Testis (tissue), 3 donors: Measurements from ENCODE around the gene APOBEC3H. TPM values are rescaled to one million over a fixed set of nuclear protein-coding genes. Genes with fewer than 3 reads are reported as not detected.

ENCODE experiments used
- DNase-seq: peaks from one replicate; pipeline ENCODE4 v3.0.0-alpha.2; 2019
- H3K27ac ChIP-seq, 2 donors: fragments of 200-600 bp; sonication (generic); one replicate each; pipeline ENCODE4 v1.5.1; 2019
- H3K27me3 ChIP-seq: fragments of 200-600 bp; sonication (generic); one replicate; pipeline ENCODE4 v1.5.1; 2019
- H3K36me3 ChIP-seq: fragments of 200-600 bp; sonication (generic); one replicate; pipeline ENCODE4 v1.5.1; 2017; ENCODE audit warnings: low read depth; ENCODE audit errors: missing control alignments
- H3K4me1 ChIP-seq: fragments of 200-600 bp; sonication (generic); one replicate; pipeline ENCODE4 v1.5.1; 2019
- H3K4me3 ChIP-seq, 2 donors: fragments of 200-600 bp; sonication (generic); one replicate each; pipeline ENCODE4 v1.5.1; 2017 to 2019
- H3K9me3 ChIP-seq: fragments of 200-600 bp; sonication (generic); one replicate; pipeline ENCODE4 v1.5.1; 2017
- POLR2A ChIP-seq: fragments of 450-650 bp; IDR thresholded peaks from one replicate; pipeline ENCODE4 v1.6.1; 2017; ENCODE audit warnings: antibody characterized with exemption, mild to moderate bottlenecking, moderate library complexity
- WGBS, 2 donors: methylation state at CpG; one replicate each; pipeline ENCODE4 v1.1.5; 2018; 5-methylcytosine and 5-hydroxymethylcytosine counted together
- intact Hi-C: fragments of 100-400 bp; cut with DNase I; formaldehyde crosslinking; loops from one replicate; pipeline ENCODE4 v1.15.1; 2023; ENCODE audit warnings: low total_unique reads
- polyA plus RNA-seq: library from polyadenylated mRNA; stranded (reverse); fragments of 350-450 nt; fragmentation: Illumina TruSeq; extraction: RNeasy Lipid Tissue Mini Kit (QIAGEN cat#74804); gene quantifications from one replicate; pipeline ENCODE4 v1.2.3, GENCODE V29; 2014; ENCODE audit warnings: low read depth, low replicate concordance; ENCODE audit not compliant: insufficient read depth
- total RNA-seq, 2 donors: library from RNA; depleted of rRNA; stranded (reverse); fragments of >200 nt; gene quantifications; one replicate each; pipeline ENCODE4 v1.2.3, GENCODE V29; 2016
- TF ChIP-seq, protein P1 (sequence below), 3 experiments: fragments of 450-650 bp in 2 of 3; fragments of 200-600 bp in 1 of 3; sonication (generic) in 1 of 3; IDR thresholded peaks; one replicate each; pipeline ENCODE4 v1.5.1; 2016 to 2019; ENCODE audit warnings: antibody characterized with exemption in 3 of 3, mild to moderate bottlenecking in 2 of 3, moderate library complexity in 1 of 3

Gene APOBEC3H
- total and polyA plus RNA-seq, 3 donors from 2014 or later, result 3.5 to 5.2 (median 3.6) TPM

- H3K27ac ChIP-seq, result no peak overlapping the region
- no peaks in the 10 kb centered on the region for H3K9me3 ChIP-seq
- no peaks in the 10 kb centered on the region for H3K36me3 ChIP-seq
- no peaks in the 10 kb centered on the region for H3K27me3 ChIP-seq
- WGBS, 2 donors, result 80 to 90% methylated on average over 9 to 10 of the region's 14 CpGs
- H3K4me3 ChIP-seq, result no peak overlapping the region
- intact Hi-C loops, result no loop called here
- no peak for DNase-seq
- TF ChIP-seq POLR2A, result no peak
- TF ChIP-seq, protein P1, sequence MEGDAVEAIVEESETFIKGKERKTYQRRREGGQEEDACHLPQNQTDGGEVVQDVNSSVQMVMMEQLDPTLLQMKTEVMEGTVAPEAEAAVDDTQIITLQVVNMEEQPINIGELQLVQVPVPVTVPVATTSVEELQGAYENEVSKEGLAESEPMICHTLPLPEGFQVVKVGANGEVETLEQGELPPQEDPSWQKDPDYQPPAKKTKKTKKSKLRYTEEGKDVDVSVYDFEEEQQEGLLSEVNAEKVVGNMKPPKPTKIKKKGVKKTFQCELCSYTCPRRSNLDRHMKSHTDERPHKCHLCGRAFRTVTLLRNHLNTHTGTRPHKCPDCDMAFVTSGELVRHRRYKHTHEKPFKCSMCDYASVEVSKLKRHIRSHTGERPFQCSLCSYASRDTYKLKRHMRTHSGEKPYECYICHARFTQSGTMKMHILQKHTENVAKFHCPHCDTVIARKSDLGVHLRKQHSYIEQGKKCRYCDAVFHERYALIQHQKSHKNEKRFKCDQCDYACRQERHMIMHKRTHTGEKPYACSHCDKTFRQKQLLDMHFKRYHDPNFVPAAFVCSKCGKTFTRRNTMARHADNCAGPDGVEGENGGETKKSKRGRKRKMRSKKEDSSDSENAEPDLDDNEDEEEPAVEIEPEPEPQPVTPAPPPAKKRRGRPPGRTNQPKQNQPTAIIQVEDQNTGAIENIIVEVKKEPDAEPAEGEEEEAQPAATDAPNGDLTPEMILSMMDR (IDR thresholded peaks at IDR 0.05), result no peak
- H3K4me1 ChIP-seq, result peaks cover 15% of the 10 kb centered on the region
These were observed 13.6 kb upstream of the APOBEC3H start for GRCh38 chr22:39083212-39084165.

DNA sequence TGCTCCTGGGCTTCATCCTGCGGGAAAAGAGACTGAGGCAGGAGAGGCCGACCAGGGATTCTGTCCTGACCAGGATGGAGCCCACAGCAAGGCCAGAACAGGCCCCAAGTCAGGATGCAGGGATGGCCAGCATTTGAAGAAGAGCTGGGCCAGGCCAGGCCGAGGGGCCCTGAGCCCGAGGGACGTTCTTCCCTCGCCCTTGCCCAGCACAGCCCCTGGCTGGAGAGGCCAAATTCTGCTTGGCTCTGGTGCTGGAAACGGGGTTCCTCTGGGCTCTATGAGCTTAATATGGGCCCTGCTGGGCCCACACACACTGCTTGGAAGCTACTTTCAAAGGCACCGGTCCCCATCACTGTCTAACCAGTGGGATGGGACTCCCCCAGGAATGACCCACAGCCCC lies 12.4 kb upstream of the APOBEC3H start:
- H3K27me3 ChIP-seq, result no peaks in the 10 kb centered on the region
- 94 to 100% methylated on average over 6 to 8 of the region's 8 CpGs for WGBS, 2 donors
- no peaks in the 10 kb centered on the region for H3K9me3 ChIP-seq
- TF ChIP-seq POLR2A, result no peak
- TF ChIP-seq, protein P1 (IDR thresholded peaks at IDR 0.05), result no peak
- peaks cover 13% of the 10 kb centered on the region for H3K4me1 ChIP-seq
- no peak overlapping the region for H3K27ac ChIP-seq
- DNase-seq, result no peak
- H3K4me3 ChIP-seq, result no peak overlapping the region
- intact Hi-C loops, result no loop called here
- H3K36me3 ChIP-seq, result no peaks in the 10 kb centered on the region

DNA sequence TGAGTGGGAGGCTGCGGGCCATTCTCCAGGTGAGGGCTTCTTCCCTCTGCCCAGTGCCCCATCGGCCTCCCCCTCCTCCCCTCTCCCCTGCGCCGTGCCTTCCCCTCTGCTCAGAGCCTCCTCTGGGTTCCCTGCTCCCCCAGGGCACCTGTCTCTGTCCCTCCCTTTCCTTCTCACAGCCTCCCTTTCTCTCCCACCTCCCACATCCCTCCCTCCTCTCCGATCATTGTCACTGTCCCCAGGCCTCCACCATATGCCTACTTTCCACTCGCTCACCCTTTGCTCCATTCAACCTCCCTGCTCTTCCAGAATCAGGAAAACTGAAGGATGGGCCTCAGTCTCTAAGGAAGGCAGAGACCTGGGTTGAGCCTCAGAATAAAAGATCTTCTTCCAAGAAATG lies 9.9 kb upstream of the APOBEC3H start:
- Histone ChIP-seq H3K4me1 (peaks cover 7% of the 10 kb centered on the region), H3K9me3 (no peaks in the 10 kb centered on the region), H3K27me3 (no peaks in the 10 kb centered on the region), H3K27ac (no peak overlapping the region), H3K4me3 (no peak overlapping the region), H3K36me3 (no peaks in the 10 kb centered on the region)
- intact Hi-C loops, result no loop called here
- DNase-seq, result no peak
- TF ChIP-seq, protein P1 (IDR thresholded peaks at IDR 0.05), result no peak
- TF ChIP-seq POLR2A, result no peak
- WGBS, 2 donors, result 89 to 90% methylated on average over 6 of the region's 6 CpGs

GRCh38 chr22:39087881-39088684 lies 9.0 kb upstream of the APOBEC3H start:
- H3K36me3 ChIP-seq, result no peaks in the 10 kb centered on the region
- H3K9me3 ChIP-seq, result no peaks in the 10 kb centered on the region
- H3K27ac ChIP-seq, result no peak overlapping the region
- TF ChIP-seq, protein P1 (IDR thresholded peaks at IDR 0.05), result no peak
- no peak for TF ChIP-seq POLR2A
- DNase-seq, result peak; percentile 58
- no peaks in the 10 kb centered on the region for H3K27me3 ChIP-seq
- peaks cover 7% of the 10 kb centered on the region for H3K4me1 ChIP-seq
- intact Hi-C loops, result no loop called here
- WGBS, 2 donors, result 57 to 81% methylated on average over 6 to 18 of the region's 18 CpGs
- H3K4me3 ChIP-seq, result no peak overlapping the region
